K562 (cell line): ENCODE data around the gene RAB4B. TPM values are rescaled to one million over a fixed set of nuclear protein-coding genes. Genes with fewer than 3 reads are reported as not detected.
"Not testable (repeated sequence)": the region's sequence is repeated elsewhere in the genome, so short reads cannot be mapped to it uniquely, and the experiment has no call there.

Experiments used
- CXXC5 ChIP-seq: fragments of 250-450 bp; sonication (Bioruptor Pico); IDR thresholded peaks from 2 replicates; pipeline ENCODE4 v1.8.0; 2022; ENCODE audit warnings: inconsistent platforms, mild to moderate bottlenecking, moderate library complexity
- HDAC8 ChIP-seq: fragments of 450-650 bp; IDR thresholded peaks from 2 replicates; pipeline ENCODE4 v1.6.1; 2016; ENCODE audit warnings: mild to moderate bottlenecking, missing genetic modification characterization, moderate library complexity, missing compliant biosample characterization
- KDM5B ChIP-seq: fragments of 200-600 bp; sonication (generic); IDR thresholded peaks from 2 replicates; pipeline ENCODE4 v1.6.1; 2012; ENCODE audit warnings: low read depth, mild to moderate bottlenecking, moderate library complexity, low read length, control low read depth, inconsistent platforms; ENCODE audit not compliant: insufficient replicate concordance
- MTA1 ChIP-seq: fragments of 450-650 bp; IDR thresholded peaks from 2 replicates; pipeline ENCODE4 v1.6.1; 2017; ENCODE audit warnings: borderline replicate concordance
- MTA2 ChIP-seq: fragments of 450-650 bp; IDR thresholded peaks from 2 replicates; pipeline ENCODE4 v1.6.1; 2016; ENCODE audit warnings: low read depth
- NBN ChIP-seq: fragments of 450-650 bp; IDR thresholded peaks from 2 replicates; pipeline ENCODE4 v1.6.1; 2016; ENCODE audit warnings: low read depth, mild to moderate bottlenecking
- PTRF ChIP-seq: fragments of 450-650 bp; IDR thresholded peaks from 2 replicates; pipeline ENCODE4 v1.6.1; 2016; ENCODE audit warnings: mild to moderate bottlenecking, missing genetic modification characterization, missing compliant biosample characterization
- SMARCE1 ChIP-seq: fragments of 450-650 bp; IDR thresholded peaks from 2 replicates; pipeline ENCODE4 v1.7.1; 2016; ENCODE audit warnings: mild to moderate bottlenecking
- TOE1 ChIP-seq, 2 experiments: fragments of 450-650 bp in 1 of 2; sonication (generic) in 1 of 2; formaldehyde crosslinking in 1 of 2; IDR thresholded peaks; 2 replicates each; pipeline versions ENCODE4 v1.7.1 to v1.8.0; 2016 to 2022; ENCODE audit warnings: borderline replicate concordance in 2 of 2, mild to moderate bottlenecking in 2 of 2, antibody characterized with exemption in 1 of 2, inconsistent platforms in 1 of 2, low read depth in 1 of 2, missing genetic modification reagents in 1 of 2, moderate library complexity in 1 of 2
- ZFP1 ChIP-seq: fragments of 450-650 bp; formaldehyde crosslinking; IDR thresholded peaks from 2 replicates; pipeline ENCODE4 v1.4.0; 2020; ENCODE audit warnings: mild to moderate bottlenecking, mixed read lengths
- ZNF583 ChIP-seq: fragments of 250-450 bp; sonication (Bioruptor Pico); IDR thresholded peaks from 2 replicates; pipeline ENCODE4 v1.4.0; 2020
- ZNF644 ChIP-seq: fragments of 200-800 bp; sonication (Bioruptor generic); IDR thresholded peaks from 2 replicates; pipeline ENCODE4 v1.6.1; 2016; ENCODE audit warnings: low read depth, missing genetic modification characterization, missing compliant biosample characterization
- polyA plus RNA-seq, 8 experiments: library from polyadenylated mRNA; depleted of rRNA in 4 of 8; stranded (reverse) in 5 of 8; unstranded in 3 of 8; fragments of >200 nt; fragmentation: Nextera tagmentation in 2 of 8; fragmentation: Illumina TruSeq in 1 of 8; extraction: Ambion mirVana in 2 of 8; extraction: Trizol in 1 of 8; gene quantifications; 2 replicates each; pipeline versions ENCODE4 v1.2.1 to v1.2.3, GENCODE V29; 2011 to 2014; ENCODE audit warnings: inconsistent platforms in 1 of 8, missing spikeins in 1 of 8
- total RNA-seq, 7 experiments: library from RNA; depleted of rRNA in 6 of 7; stranded (reverse); fragments of >200 nt in 6 of 7; fragmentation: Illumina TruSeq in 2 of 7; extraction: Trizol in 2 of 7; gene quantifications; 2 replicates each; pipeline versions ENCODE4 v1.2.1 to v1.2.3, GENCODE V29; 2011 to 2021; ENCODE audit warnings: low replicate concordance in 1 of 7
- TF ChIP-seq, protein P1 (sequence below): sonication (generic); formaldehyde crosslinking; IDR thresholded peaks from 2 replicates; pipeline ENCODE4 v1.8.1; 2023; ENCODE audit warnings: missing genetic modification reagents, mild to moderate bottlenecking, borderline replicate concordance
- TF ChIP-seq, protein P2 (sequence below), 2 experiments: IDR thresholded peaks; 2 replicates each; pipeline ENCODE4 v1.6.1; 2011; ENCODE audit warnings: borderline replicate concordance in 1 of 2, control low read depth in 1 of 2, low read depth in 1 of 2, low read length in 1 of 2, mild to moderate bottlenecking in 1 of 2, mixed read lengths in 1 of 2, moderate library complexity in 1 of 2; ENCODE audit not compliant: insufficient read depth in 1 of 2, insufficient read length in 1 of 2, poor library complexity in 1 of 2, severe bottlenecking in 1 of 2; ENCODE audit errors: extremely low read depth in 1 of 2
- TF ChIP-seq, protein P3 (sequence below): fragments of 450-650 bp; formaldehyde crosslinking; IDR thresholded peaks from 2 replicates; pipeline ENCODE4 v1.4.0; 2022; ENCODE audit warnings: missing genetic modification characterization
- TF ChIP-seq, protein P4 (sequence below): fragments of 450-650 bp; conservative IDR thresholded peaks from 2 replicates; pipeline ENCODE4 v1.6.1; 2016; ENCODE audit warnings: missing genetic modification characterization, low read depth, mild to moderate bottlenecking, missing compliant biosample characterization, moderate library complexity

The RAB4B gene
- total and polyA plus RNA-seq, 9 of the 15 experiments (the other 6 are each of a cell fraction or from before 2014, with no cell fraction given): 0.28 to 20.4 (median 9.0) TPM

DNA sequence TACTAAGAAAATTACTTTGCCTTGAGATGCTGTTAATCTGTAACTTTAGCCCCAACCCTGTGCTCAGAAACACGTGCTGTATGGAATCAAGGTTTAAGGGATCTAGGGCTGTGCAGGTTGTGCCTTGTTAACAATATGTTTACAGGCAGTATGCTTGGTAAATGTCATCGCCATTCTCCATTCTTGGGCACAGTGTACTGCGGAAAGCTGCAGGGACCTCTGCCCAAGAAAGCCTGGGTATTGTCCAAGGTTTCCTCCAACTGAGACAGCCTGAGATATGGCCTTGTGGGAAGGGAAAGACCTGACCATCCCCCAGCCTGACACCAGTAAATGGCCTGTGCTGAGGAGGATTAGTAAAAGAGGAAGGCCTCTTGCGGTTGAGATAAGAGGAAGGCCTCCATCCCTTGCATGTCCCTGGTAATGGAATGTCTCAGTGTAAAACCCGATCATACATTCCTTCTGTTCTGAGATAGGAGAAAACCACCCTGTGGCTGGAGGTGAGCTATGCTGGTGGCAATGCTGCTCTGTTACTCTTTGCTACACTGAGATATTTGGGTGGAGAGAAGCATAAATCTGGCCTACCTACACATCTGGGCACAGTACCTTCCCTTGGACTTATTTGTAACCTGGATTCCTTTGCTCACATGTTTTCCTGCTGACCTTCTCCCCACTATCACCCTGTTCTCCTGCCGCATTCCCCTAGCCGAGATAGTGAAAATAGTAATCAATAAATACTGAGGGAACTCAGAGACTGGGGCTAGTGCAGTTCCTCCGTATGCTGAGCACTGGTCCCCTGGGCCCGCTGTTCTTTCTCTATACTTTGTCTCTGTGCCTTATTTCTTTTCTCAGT, 44.9 kb downstream of the RAB4B start (continued):
- TF ChIP-seq, protein P1, sequence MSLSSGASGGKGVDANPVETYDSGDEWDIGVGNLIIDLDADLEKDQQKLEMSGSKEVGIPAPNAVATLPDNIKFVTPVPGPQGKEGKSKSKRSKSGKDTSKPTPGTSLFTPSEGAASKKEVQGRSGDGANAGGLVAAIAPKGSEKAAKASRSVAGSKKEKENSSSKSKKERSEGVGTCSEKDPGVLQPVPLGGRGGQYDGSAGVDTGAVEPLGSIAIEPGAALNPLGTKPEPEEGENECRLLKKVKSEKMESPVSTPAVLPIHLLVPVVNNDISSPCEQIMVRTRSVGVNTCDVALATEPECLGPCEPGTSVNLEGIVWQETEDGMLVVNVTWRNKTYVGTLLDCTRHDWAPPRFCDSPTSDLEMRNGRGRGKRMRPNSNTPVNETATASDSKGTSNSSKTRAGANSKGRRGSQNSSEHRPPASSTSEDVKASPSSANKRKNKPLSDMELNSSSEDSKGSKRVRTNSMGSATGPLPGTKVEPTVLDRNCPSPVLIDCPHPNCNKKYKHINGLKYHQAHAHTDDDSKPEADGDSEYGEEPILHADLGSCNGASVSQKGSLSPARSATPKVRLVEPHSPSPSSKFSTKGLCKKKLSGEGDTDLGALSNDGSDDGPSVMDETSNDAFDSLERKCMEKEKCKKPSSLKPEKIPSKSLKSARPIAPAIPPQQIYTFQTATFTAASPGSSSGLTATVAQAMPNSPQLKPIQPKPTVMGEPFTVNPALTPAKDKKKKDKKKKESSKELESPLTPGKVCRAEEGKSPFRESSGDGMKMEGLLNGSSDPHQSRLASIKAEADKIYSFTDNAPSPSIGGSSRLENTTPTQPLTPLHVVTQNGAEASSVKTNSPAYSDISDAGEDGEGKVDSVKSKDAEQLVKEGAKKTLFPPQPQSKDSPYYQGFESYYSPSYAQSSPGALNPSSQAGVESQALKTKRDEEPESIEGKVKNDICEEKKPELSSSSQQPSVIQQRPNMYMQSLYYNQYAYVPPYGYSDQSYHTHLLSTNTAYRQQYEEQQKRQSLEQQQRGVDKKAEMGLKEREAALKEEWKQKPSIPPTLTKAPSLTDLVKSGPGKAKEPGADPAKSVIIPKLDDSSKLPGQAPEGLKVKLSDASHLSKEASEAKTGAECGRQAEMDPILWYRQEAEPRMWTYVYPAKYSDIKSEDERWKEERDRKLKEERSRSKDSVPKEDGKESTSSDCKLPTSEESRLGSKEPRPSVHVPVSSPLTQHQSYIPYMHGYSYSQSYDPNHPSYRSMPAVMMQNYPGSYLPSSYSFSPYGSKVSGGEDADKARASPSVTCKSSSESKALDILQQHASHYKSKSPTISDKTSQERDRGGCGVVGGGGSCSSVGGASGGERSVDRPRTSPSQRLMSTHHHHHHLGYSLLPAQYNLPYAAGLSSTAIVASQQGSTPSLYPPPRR (CRISPR knock-in tag): peak; percentile 95
- peak; percentile 35; the same call in 1 of the 2 replicates for TF ChIP-seq PTRF (tag)
- TF ChIP-seq SMARCE1: peak; percentile 94
- TF ChIP-seq HDAC8: peak; percentile 80; the same call in 1 of the 2 replicates
- TF ChIP-seq TOE1 (IDR thresholded peaks at IDR 0.05; ENCODE audit: borderline replicate concordance): not testable (repeated sequence)
- TF ChIP-seq TOE1 (CRISPR knock-in tag; IDR thresholded peaks at IDR 0.05; ENCODE audit: borderline replicate concordance, low read depth): 0 out of 2 replicates have a peak, but pooled peaks have one; percentile 63
- 0 out of 2 replicates have a peak, but pooled peaks have one; percentile 5 for TF ChIP-seq ZFP1 (CRISPR knock-in tag)
- peak; percentile 15 for TF ChIP-seq KDM5B
- TF ChIP-seq MTA2: peak; percentile 76
- peak; percentile 94 for TF ChIP-seq ZNF644 (tag)
- TF ChIP-seq NBN: peak; percentile 83; the same call in 1 of the 2 replicates
- TF ChIP-seq CXXC5 (CRISPR knock-in tag): peak; percentile 88
- peak; percentile 86; the same call in 1 of the 2 replicates for TF ChIP-seq ZNF583 (CRISPR knock-in tag)
- TF ChIP-seq MTA1: peak; percentile 87; the same call in 1 of the 2 replicates
- TF ChIP-seq, protein P2, sequence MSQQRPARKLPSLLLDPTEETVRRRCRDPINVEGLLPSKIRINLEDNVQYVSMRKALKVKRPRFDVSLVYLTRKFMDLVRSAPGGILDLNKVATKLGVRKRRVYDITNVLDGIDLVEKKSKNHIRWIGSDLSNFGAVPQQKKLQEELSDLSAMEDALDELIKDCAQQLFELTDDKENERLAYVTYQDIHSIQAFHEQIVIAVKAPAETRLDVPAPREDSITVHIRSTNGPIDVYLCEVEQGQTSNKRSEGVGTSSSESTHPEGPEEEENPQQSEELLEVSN (IDR thresholded peaks at IDR 0.05; ENCODE audit: borderline replicate concordance in 1 of 2, extremely low read depth in 1 of 2, insufficient read depth in 1 of 2, insufficient read length in 1 of 2, low read depth in 1 of 2, low read length in 1 of 2, poor library complexity in 1 of 2, severe bottlenecking in 1 of 2): peak in 1 of 2 experiments; percentile 7
- TF ChIP-seq, protein P3, sequence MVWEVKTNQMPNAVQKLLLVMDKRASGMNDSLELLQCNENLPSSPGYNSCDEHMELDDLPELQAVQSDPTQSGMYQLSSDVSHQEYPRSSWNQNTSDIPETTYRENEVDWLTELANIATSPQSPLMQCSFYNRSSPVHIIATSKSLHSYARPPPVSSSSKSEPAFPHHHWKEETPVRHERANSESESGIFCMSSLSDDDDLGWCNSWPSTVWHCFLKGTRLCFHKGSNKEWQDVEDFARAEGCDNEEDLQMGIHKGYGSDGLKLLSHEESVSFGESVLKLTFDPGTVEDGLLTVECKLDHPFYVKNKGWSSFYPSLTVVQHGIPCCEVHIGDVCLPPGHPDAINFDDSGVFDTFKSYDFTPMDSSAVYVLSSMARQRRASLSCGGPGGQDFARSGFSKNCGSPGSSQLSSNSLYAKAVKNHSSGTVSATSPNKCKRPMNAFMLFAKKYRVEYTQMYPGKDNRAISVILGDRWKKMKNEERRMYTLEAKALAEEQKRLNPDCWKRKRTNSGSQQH (CRISPR knock-in tag): 0 out of 2 replicates have a peak, but pooled peaks have one; percentile 33
- TF ChIP-seq, protein P4, sequence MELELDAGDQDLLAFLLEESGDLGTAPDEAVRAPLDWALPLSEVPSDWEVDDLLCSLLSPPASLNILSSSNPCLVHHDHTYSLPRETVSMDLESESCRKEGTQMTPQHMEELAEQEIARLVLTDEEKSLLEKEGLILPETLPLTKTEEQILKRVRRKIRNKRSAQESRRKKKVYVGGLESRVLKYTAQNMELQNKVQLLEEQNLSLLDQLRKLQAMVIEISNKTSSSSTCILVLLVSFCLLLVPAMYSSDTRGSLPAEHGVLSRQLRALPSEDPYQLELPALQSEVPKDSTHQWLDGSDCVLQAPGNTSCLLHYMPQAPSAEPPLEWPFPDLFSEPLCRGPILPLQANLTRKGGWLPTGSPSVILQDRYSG (tag): peak; percentile 92
